Cardiac fibroblast (primary cell): ENCODE data around the gene LYZ.
"Not testable (repeated sequence)": the region's sequence is repeated elsewhere in the genome, so short reads cannot be mapped to it uniquely, and the experiment has no call there.

ENCODE experiments used
- DNase-seq, 2 donors: peaks; one replicate each; pipeline versions ENCODE4 v3.0.0 to v3.0.0-alpha.2; 2010; ENCODE audit warnings: low read depth in 2 of 2
- H3K4me3 ChIP-seq, 2 donors: replicated peaks in 1 of 2; 1 replicate in 1 of 2; 2 replicates in 1 of 2; pipeline ENCODE4 v1.5.1; 2011; ENCODE audit warnings: low read depth in 2 of 2, low read length in 2 of 2, mild to moderate bottlenecking in 2 of 2, moderate library complexity in 1 of 2
- CTCF ChIP-seq: IDR thresholded peaks from one replicate; pipeline ENCODE4 v1.5.1; 2011; ENCODE audit warnings: low read depth, mild to moderate bottlenecking, low read length, inconsistent platforms

Gene LYZ

DNA sequence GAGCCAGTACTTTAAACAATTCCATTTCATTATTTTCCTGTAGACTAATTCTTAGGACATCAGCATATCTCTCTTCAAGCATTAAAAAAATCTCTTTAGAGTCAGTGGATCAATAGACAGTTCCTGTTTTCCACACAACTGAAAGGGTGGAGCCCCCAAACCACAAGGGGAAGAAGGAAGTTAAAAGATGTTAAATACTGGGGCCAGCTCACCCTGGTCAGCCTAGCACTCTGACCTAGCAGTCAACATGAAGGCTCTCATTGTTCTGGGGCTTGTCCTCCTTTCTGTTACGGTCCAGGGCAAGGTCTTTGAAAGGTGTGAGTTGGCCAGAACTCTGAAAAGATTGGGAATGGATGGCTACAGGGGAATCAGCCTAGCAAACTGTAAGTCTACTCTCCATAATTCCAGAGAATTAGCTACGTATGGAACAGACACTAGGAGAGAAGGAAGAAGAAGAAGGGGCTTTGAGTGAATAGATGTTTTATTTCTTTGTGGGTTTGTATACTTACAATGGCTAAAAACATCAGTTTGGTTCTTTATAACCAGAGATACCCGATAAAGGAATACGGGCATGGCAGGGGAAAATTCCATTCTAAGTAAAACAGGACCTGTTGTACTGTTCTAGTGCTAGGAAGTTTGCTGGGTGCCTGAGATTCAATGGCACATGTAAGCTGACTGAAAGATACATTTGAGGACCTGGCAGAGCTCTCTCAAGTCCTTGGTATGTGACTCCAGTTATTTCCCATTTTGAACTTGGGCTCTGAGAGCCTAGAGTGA is at the start of gene LYZ:
TSS of gene LYZ (plus strand) at position 220 of the 777 bp plus-strand sequence. CDS start at position 248, 28 bp downstream.
- no peak for TF ChIP-seq CTCF
- no peak within 1 kb of the TSS for H3K4me3 ChIP-seq
- no peak for DNase-seq

DNA sequence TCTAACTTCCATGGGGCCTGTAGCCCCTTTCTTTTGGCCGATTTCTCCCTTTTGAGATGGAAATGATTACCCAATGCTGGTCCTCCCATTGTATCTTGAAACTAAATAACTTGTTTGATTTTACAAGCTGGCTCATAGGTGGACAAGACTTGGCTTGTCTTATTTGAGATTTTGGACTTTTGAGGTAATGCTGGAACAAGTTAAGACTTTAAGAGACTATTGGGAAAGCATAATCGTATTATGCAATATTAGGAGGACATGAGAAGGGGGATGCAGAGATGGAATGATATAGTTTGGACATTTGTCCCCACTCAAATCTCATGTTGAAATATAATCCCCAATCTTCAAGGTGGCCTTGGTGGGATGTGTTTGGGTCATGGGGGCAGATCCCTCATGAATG is 49.2 kb upstream of the LYZ start:
- H3K4me3 ChIP-seq, result no peak overlapping the region
- DNase-seq, result no peak
- TF ChIP-seq CTCF, result no peak

DNA sequence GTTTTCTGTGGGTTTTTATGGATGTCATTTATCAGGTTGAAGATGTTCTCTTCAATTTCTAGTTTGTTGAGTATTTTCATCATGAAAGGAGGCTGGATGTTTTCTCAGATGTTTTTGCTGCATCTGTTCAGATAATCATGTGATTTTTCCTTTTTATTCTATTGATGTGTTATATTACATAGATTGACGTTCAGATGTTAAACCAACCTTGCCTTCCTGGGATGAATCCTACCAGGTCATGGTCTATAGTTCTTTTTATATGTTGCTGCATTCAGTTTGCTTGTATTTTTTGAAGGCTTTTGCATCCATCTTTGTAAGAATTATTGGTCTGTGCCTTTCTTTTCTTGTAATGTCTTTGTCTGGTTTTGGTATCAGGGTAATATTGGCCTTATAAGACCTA is 43.9 kb upstream of the LYZ start:
- no peak overlapping the region for H3K4me3 ChIP-seq
- TF ChIP-seq CTCF, result no peak
- DNase-seq, result no peak

GRCh38 chr12:69309461-69309860 is 38.7 kb upstream of the LYZ start:
- H3K4me3 ChIP-seq, result no peak overlapping the region
- TF ChIP-seq CTCF, result no peak
- peak in 1 of 2 donors; percentile 3 for DNase-seq

DNA sequence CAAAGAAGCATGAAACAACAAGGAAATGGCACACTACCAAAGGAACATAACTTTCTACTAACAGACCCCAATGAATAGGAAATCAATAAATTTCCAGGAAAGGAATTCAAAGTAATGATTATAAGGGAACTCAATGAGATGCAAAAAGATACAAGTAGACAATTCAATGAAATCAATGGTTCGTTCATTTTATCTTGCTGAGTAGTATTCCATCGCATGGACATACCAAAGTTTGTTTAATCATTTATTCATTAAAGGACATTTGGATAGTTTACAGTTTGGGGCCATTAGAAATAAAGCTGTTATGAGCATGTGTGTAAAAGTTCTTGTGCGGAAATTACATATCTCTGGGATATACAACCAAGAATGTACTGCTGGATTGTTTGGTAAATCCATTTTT is 35.0 kb upstream of the LYZ start:
- TF ChIP-seq CTCF, result no peak
- no peak for DNase-seq
- H3K4me3 ChIP-seq, result no peak overlapping the region

- not testable (repeated sequence) for DNase-seq
Observed at GRCh38 chr12:69316784-69317183, 31.4 kb upstream of the LYZ start.

GRCh38 chr12:69317233-69317632 is 30.9 kb upstream of the LYZ start:
- not testable (repeated sequence) for DNase-seq, H3K4me3 ChIP-seq

More at GRCh38 chr12:69316784-69317183, 31.4 kb upstream of the LYZ start:
- H3K4me3 ChIP-seq, result not testable (repeated sequence)

DNA sequence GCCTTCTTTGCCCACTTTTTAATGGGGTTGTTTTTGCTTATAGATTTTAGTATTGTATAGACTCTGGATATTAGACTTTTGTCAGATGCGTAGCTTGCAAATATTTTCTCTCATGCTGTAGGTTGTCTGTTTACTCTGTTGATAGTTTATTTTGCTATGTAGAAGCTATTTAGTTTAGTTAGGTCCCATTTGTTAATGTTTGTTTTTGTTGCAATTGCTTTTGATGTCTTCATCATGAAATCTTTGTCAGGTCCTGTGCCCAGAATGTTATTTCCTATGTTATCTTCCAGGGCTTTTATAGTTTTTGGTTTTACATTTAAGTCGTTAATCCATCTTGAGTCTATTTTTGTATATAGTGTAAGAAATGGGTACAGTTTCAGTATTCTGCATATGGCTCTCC is 30.0 kb upstream of the LYZ start:
- no peak for DNase-seq
- no peak overlapping the region for H3K4me3 ChIP-seq
- no peak for TF ChIP-seq CTCF
